K562 (cell line): ENCODE measurements around the gene PTPRO. TPM values are rescaled to one million over a fixed set of nuclear protein-coding genes. Genes with fewer than 3 reads are reported as not detected.

Source experiments
- CREB3L1 ChIP-seq: fragments of 450-650 bp; IDR thresholded peaks from 2 replicates; pipeline ENCODE4 v1.6.1; 2014; ENCODE audit warnings: low read depth, mild to moderate bottlenecking, moderate library complexity, borderline replicate concordance
- CTCFL ChIP-seq: IDR thresholded peaks from 2 replicates; pipeline ENCODE4 v1.6.1; 2011; ENCODE audit warnings: borderline replicate concordance, low read depth, mild to moderate bottlenecking, moderate library complexity, low read length; ENCODE audit not compliant: insufficient read depth, poor library complexity, severe bottlenecking
- MCM3 ChIP-seq: fragments of 450-650 bp; IDR thresholded peaks from 2 replicates; pipeline ENCODE4 v1.6.1; 2016
- POLR2AphosphoS2 ChIP-seq: IDR thresholded peaks from 2 replicates; pipeline ENCODE4 v1.6.1; 2012; ENCODE audit warnings: low read length, improper control_type of control experiment
- ZBTB43 ChIP-seq: sonication (generic); formaldehyde crosslinking; IDR thresholded peaks from 2 replicates; pipeline ENCODE4 v1.8.0; 2023; ENCODE audit warnings: mild to moderate bottlenecking, missing genetic modification reagents
- ZNF143 ChIP-seq: sonication (generic); formaldehyde crosslinking; IDR thresholded peaks from 2 replicates; pipeline ENCODE4 v1.9.0; 2022; ENCODE audit warnings: mild to moderate bottlenecking, missing genetic modification reagents
- polyA plus RNA-seq, 8 experiments: library from polyadenylated mRNA; depleted of rRNA in 4 of 8; stranded (reverse) in 5 of 8; unstranded in 3 of 8; fragments of >200 nt; fragmentation: Nextera tagmentation in 2 of 8; fragmentation: Illumina TruSeq in 1 of 8; extraction: Ambion mirVana in 2 of 8; extraction: Trizol in 1 of 8; gene quantifications; 2 replicates each; pipeline versions ENCODE4 v1.2.1 to v1.2.3, GENCODE V29; 2011 to 2014; ENCODE audit warnings: inconsistent platforms in 1 of 8, missing spikeins in 1 of 8
- total RNA-seq, 7 experiments: library from RNA; depleted of rRNA in 6 of 7; stranded (reverse); fragments of >200 nt in 6 of 7; fragmentation: Illumina TruSeq in 2 of 7; extraction: Trizol in 2 of 7; gene quantifications; 2 replicates each; pipeline versions ENCODE4 v1.2.1 to v1.2.3, GENCODE V29; 2011 to 2021; ENCODE audit warnings: low replicate concordance in 1 of 7

Gene PTPRO
- total and polyA plus RNA-seq, 9 of the 15 experiments (the other 6 are each of a cell fraction or from before 2014, with no cell fraction given): 0.22 TPM; not detected in 8

- no peak for TF ChIP-seq CTCFL
- TF ChIP-seq ZNF143 (CRISPR knock-in tag): no peak
- no peak for TF ChIP-seq CREB3L1
- TF ChIP-seq MCM3: no peak
- no peak for TF ChIP-seq POLR2AphosphoS2
- TF ChIP-seq ZBTB43 (CRISPR knock-in tag): no peak
These were observed 42.2 kb downstream of the PTPRO start (continued) for GRCh38 chr12:15364221-15365160.
